Heart left ventricle (tissue), 13 donors: ENCODE measurements around the gene USP6.

Experiments used
- CTCF ChIP-seq, 12 donors: fragments of 200-600 bp; sonication (generic) in 4 of 12; IDR thresholded peaks; one replicate each; pipeline versions ENCODE4 v1.5.0 to v1.8.0; 2018 to 2022; ENCODE audit warnings: antibody characterized with exemption in 12 of 12, mild to moderate bottlenecking in 5 of 12
- POLR2A ChIP-seq, 2 donors: fragments of 450-650 bp; IDR thresholded peaks; one replicate each; pipeline ENCODE4 v1.6.1; 2017; ENCODE audit warnings: antibody characterized with exemption in 2 of 2, mild to moderate bottlenecking in 2 of 2, moderate library complexity in 2 of 2
- donor health status: ischemic (EF 13 %, LVEDD 7.1; RV severe dilation, severe dysfunction).
- donor health status: DM: no; HTN: yes; CAD: no.
- donor health status: DM: no; HTN: no; CAD: no.
- donor health status: ischemic (EF 25% LVEDD 6.9; RV normal size, moderate dysfunction).
- donor health status: ischemic (EF 25% LVEDD 5.7; RV mildly dilated, moderate dysfunction).
- donor health status: ischemic (EF 35%, LVEDD 5.7; RV mildly dilated, moderate dysfunction).
- donor health status: nonischemic (EF 11% LVEDD 7.7; RV severe dilation, severe dysfunction).
- donor health status: DM: yes; HTN: yes; CAD: no.
- donor health status: PGD.
- donor health status: ischemic (EF 29% LVEDD 5.4; RV normal size, mild dysfunction).
- donor health status: nonischemic (EF 23%, LVEDD 6.1; RV moderate dilation, normal function).

- TF ChIP-seq CTCF (IDR thresholded peaks at IDR 0.05) (no peak), POLR2A (IDR thresholded peaks at IDR 0.05) (no peak)
Measured at GRCh38 chr17:5139458-5139732, 23.6 kb downstream of the USP6 start.
